Lung (tissue), 12 donors: Measurements from ENCODE around the gene SAP25. TPM values are rescaled to one million over a fixed set of nuclear protein-coding genes. Genes with fewer than 3 reads are reported as not detected.

Source experiments
- ATAC-seq: fragments of 200-7000 bp; cut with Tn5 transposase; one replicate; pipeline ENCODE4 v1.9.1; 2020; ENCODE audit warnings: moderate number of reproducible peaks; ENCODE audit not compliant: insufficient read depth, low FRiP score
- DNase-seq, 3 donors: peaks; one replicate each; pipeline ENCODE4 v3.0.0-alpha.2; 2013 to 2017
- H3K27ac ChIP-seq, 2 donors: one replicate each; pipeline ENCODE4 v1.5.1; 2013; ENCODE audit warnings: mild to moderate bottlenecking in 2 of 2, moderate library complexity in 2 of 2, control low read depth in 1 of 2, inconsistent platforms in 1 of 2, low read depth in 1 of 2, low read length in 1 of 2
- H3K27me3 ChIP-seq, 3 donors: one replicate each; pipeline ENCODE4 v1.5.1; 2013; ENCODE audit warnings: low read length in 2 of 3; ENCODE audit not compliant: control insufficient read depth in 3 of 3, insufficient read depth in 3 of 3
- H3K36me3 ChIP-seq, 4 donors: one replicate each; pipeline ENCODE4 v1.5.1; 2013; ENCODE audit warnings: low read length in 4 of 4, mild to moderate bottlenecking in 1 of 4, moderate library complexity in 1 of 4; ENCODE audit not compliant: control insufficient read depth in 4 of 4, insufficient read depth in 4 of 4
- H3K4me1 ChIP-seq, 5 donors: one replicate each; pipeline ENCODE4 v1.5.1; 2013; ENCODE audit warnings: low read length in 5 of 5, mild to moderate bottlenecking in 2 of 5, moderate library complexity in 1 of 5; ENCODE audit not compliant: control insufficient read depth in 5 of 5, insufficient read depth in 5 of 5
- H3K4me3 ChIP-seq: one replicate; pipeline ENCODE4 v1.5.1; 2013; ENCODE audit warnings: mild to moderate bottlenecking, control low read depth, moderate library complexity
- H3K9ac ChIP-seq, 2 donors: one replicate each; pipeline ENCODE4 v1.5.1; 2013; ENCODE audit warnings: low read length in 2 of 2, control low read depth in 1 of 2; ENCODE audit not compliant: insufficient read depth in 1 of 2
- H3K9me3 ChIP-seq, 4 donors: one replicate each; pipeline ENCODE4 v1.5.1; 2013; ENCODE audit warnings: low read length in 3 of 4, mild to moderate bottlenecking in 1 of 4, moderate library complexity in 1 of 4; ENCODE audit not compliant: control insufficient read depth in 4 of 4, insufficient read depth in 3 of 4
- CTCF ChIP-seq: IDR thresholded peaks from 2 replicates; pipeline ENCODE4 v1.5.1; 2012; ENCODE audit warnings: mild to moderate bottlenecking; ENCODE audit errors: control extremely low read depth, extremely low read depth
- WGBS, 2 donors: extraction: QIAGEN DNeasy Blood & Tissue Kit; methylation state at CpG; one replicate each; pipeline ENCODE4 v1.1.7; 2013; 5-methylcytosine and 5-hydroxymethylcytosine counted together
- polyA plus RNA-seq, 2 donors: library from polyadenylated mRNA; stranded (reverse); fragments of 200-250 nt; gene quantifications; one replicate each; pipeline ENCODE4 v1.2.1, GENCODE V29; 2013
- total RNA-seq, 2 donors: library from RNA; depleted of rRNA in 1 of 2; stranded (reverse); fragments of >200 nt in 1 of 2; gene quantifications; one replicate each; pipeline ENCODE4 v1.2.1, GENCODE V29; 2014 to 2021
- donor health status: control.
- donor health status: control.
- donor health status: Bipolar disorder and iron deficiency.
- donor health status: healthy.
- donor health status: DM: yes; HTN: yes; CAD: no.

The SAP25 gene
- total and polyA plus RNA-seq, 4 donors, result 1.9 to 9.9 (median 6.2) TPM

DNA sequence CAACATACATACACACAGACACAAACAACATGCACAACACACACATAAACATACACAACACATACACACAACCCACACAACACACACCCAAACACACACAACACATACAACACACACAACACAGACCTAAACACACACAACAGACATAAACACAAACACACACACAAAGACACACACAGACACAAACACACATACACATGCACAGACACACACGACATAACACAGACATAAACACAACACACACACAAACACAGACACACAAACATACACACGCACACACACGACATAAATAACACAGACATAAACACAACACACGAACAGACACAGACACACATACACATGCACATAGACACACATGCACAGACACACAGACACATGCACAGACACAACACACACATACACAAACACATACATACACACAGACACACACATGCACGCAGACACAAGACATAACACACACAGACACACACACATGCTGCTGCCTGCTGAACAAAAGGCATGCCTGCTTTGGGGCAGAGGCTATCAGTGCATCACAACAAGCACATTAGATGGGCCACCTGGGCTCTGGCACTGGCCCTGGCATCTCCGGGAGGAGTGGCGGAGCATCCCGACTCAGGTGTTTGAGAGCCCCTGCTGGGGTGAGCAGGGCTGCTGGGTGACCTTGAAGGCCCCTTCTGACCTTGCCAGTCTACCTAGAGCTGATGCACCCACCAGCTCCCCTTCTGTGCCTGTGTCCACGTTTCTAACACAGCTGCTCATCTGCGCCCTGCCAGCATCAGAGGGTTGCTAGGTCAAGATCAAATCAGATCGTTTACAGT, 7.0 kb upstream of the SAP25 start:
- H3K4me3 ChIP-seq, result no peak overlapping the region
- no peak for ATAC-seq
- peaks cover 0 to 36% (median 14%) of the 10 kb centered on the region in 5 donors for H3K4me1 ChIP-seq
- H3K36me3 ChIP-seq, result peaks cover 18 to 58% (median 34%) of the 10 kb centered on the region in 4 donors
- H3K27me3 ChIP-seq, result no peaks in the 10 kb centered on the region
- H3K9me3 ChIP-seq, result peaks cover 0 to 2% (median 0%) of the 10 kb centered on the region in 4 donors
- 88 to 93% methylated on average over 11 of the region's 11 CpGs for WGBS, 2 donors
- TF ChIP-seq CTCF, result no peak
- H3K9ac ChIP-seq, result no peak overlapping the region
- no peak for DNase-seq
- H3K27ac ChIP-seq, result no peak overlapping the region

- WGBS, 2 donors, result 95 to 96% methylated on average over 28 of the region's 28 CpGs
- Histone ChIP-seq H3K4me1 (peaks cover 0 to 24% (median 8%) of the 10 kb centered on the region in 5 donors), H3K4me3 (no peak overlapping the region), H3K9ac (no peak overlapping the region), H3K27ac (no peak overlapping the region), H3K27me3 (no peaks in the 10 kb centered on the region), H3K9me3 (peaks cover 0 to 2% (median 0%) of the 10 kb centered on the region in 4 donors), H3K36me3 (peaks cover 27 to 79% (median 39%) of the 10 kb centered on the region in 4 donors)
- DNase-seq (no peak), ATAC-seq (no peak)
- no peak for TF ChIP-seq CTCF
Observed at GRCh38 chr7:100578246-100579183, 4.8 kb upstream of the SAP25 start.

DNA sequence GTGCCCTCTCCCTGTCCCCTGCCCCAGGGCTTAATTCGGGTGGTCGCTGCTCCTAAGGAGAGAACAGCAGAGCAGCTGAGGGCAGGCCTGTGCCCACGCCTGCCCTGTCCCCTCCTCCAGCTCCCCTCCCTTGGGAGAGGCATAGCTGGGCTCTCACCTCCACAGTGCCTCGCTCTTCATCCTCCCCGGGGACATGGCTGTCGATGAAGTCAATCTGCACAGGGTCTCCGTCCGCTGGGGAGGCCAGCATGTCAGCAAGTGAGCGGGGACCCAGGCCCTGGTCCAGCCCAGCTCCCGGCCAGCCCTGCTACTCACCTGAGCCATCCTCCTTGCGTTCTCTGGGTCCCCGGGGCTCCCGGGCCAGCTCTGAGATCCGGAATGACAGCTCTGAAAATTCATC, 3.8 kb upstream of the SAP25 start:
- no peak for ATAC-seq
- H3K36me3 ChIP-seq, result peaks cover 27 to 89% (median 39%) of the 10 kb centered on the region in 4 donors
- 95 to 96% methylated on average over 14 of the region's 14 CpGs for WGBS, 2 donors

More for the DNA sequence above, 3.8 kb upstream of the SAP25 start:
- no peak overlapping the region for H3K9ac ChIP-seq
- peaks cover 0 to 2% (median 0%) of the 10 kb centered on the region in 4 donors for H3K9me3 ChIP-seq
- no peak overlapping the region for H3K4me3 ChIP-seq
- TF ChIP-seq CTCF, result no peak
- H3K27me3 ChIP-seq, result no peaks in the 10 kb centered on the region
- peaks cover 0 to 13% (median 2%) of the 10 kb centered on the region in 5 donors for H3K4me1 ChIP-seq
- no peak for DNase-seq
- no peak overlapping the region for H3K27ac ChIP-seq
